HepG2 (cell line): ENCODE data around the gene SUN5. TPM values are rescaled to one million over a fixed set of nuclear protein-coding genes. Genes with fewer than 3 reads are reported as not detected.

ENCODE experiments used
- ARNTL ChIP-seq: sonication (generic); formaldehyde crosslinking; IDR thresholded peaks from 2 replicates; pipeline ENCODE4 v1.4.0; 2020; ENCODE audit warnings: mild to moderate bottlenecking, missing genetic modification reagents
- BRCA1 ChIP-seq: sonication (generic); formaldehyde crosslinking; IDR thresholded peaks from 2 replicates; pipeline ENCODE4 v1.4.0; 2020; ENCODE audit warnings: missing genetic modification reagents
- CCDC6 ChIP-seq: sonication (generic); formaldehyde crosslinking; IDR thresholded peaks from 2 replicates; pipeline ENCODE4 v1.8.1; 2022; ENCODE audit warnings: mild to moderate bottlenecking, missing genetic modification reagents, moderate library complexity
- CHD4 ChIP-seq: fragments of 200-600 bp; sonication (generic); IDR thresholded peaks from 2 replicates; pipeline ENCODE4 v1.7.0; 2017; ENCODE audit warnings: mild to moderate bottlenecking, low read length, borderline replicate concordance
- DMTF1 ChIP-seq: sonication (generic); formaldehyde crosslinking; IDR thresholded peaks from 2 replicates; pipeline ENCODE4 v1.4.0; 2020; ENCODE audit warnings: mild to moderate bottlenecking, missing genetic modification reagents
- HMG20A ChIP-seq: IDR thresholded peaks from 2 replicates; pipeline ENCODE4 v1.6.1; 2016; ENCODE audit warnings: borderline replicate concordance
- HMGA1 ChIP-seq: sonication (generic); formaldehyde crosslinking; conservative IDR thresholded peaks from 2 replicates; pipeline ENCODE4 v1.4.0; 2020; ENCODE audit warnings: missing genetic modification reagents
- IKZF5 ChIP-seq: IDR thresholded peaks from 2 replicates; pipeline ENCODE4 v1.6.1; 2018; ENCODE audit warnings: missing genetic modification reagents, mild to moderate bottlenecking, missing compliant biosample characterization
- NCOA2 ChIP-seq: sonication (generic); formaldehyde crosslinking; IDR thresholded peaks from 2 replicates; pipeline ENCODE4 v1.8.0; 2022; ENCODE audit warnings: inconsistent platforms
- TARDBP ChIP-seq: sonication (generic); formaldehyde crosslinking; IDR thresholded peaks from 2 replicates; pipeline ENCODE4 v1.8.0; 2022; ENCODE audit warnings: mild to moderate bottlenecking, missing genetic modification reagents
- ZNF12 ChIP-seq: sonication (generic); formaldehyde crosslinking; IDR thresholded peaks from 2 replicates; pipeline ENCODE4 v1.5.0; 2020; ENCODE audit warnings: missing genetic modification reagents
- ZNF121 ChIP-seq: sonication (generic); formaldehyde crosslinking; IDR thresholded peaks from 2 replicates; pipeline ENCODE4 v1.5.0; 2020; ENCODE audit warnings: mild to moderate bottlenecking, missing genetic modification reagents
- ZNF546 ChIP-seq: sonication (generic); formaldehyde crosslinking; conservative IDR thresholded peaks from 2 replicates; pipeline ENCODE4 v1.8.1; 2023; ENCODE audit warnings: mild to moderate bottlenecking, missing genetic modification reagents
- ZNF749 ChIP-seq: sonication (generic); formaldehyde crosslinking; IDR thresholded peaks from 2 replicates; pipeline ENCODE4 v1.8.0; 2022; ENCODE audit warnings: mild to moderate bottlenecking, missing genetic modification reagents, moderate library complexity, borderline replicate concordance
- ZNF780A ChIP-seq: sonication (generic); formaldehyde crosslinking; IDR thresholded peaks from 2 replicates; pipeline ENCODE4 v1.8.0; 2022; ENCODE audit warnings: mild to moderate bottlenecking, missing genetic modification reagents, moderate library complexity
- polyA plus RNA-seq, 8 experiments: library from polyadenylated mRNA; depleted of rRNA in 3 of 8; stranded (reverse) in 7 of 8; unstranded in 1 of 8; fragments of >200 nt; fragmentation: Illumina TruSeq in 4 of 8; extraction: Trizol in 4 of 8; gene quantifications; 2 replicates each; pipeline versions ENCODE4 v1.2.1 to v1.2.3, GENCODE V29; 2011 to 2016; ENCODE audit warnings: low read depth in 4 of 8, missing spikeins in 1 of 8, mixed read lengths in 1 of 8; ENCODE audit not compliant: insufficient read depth in 1 of 8
- total RNA-seq, 5 experiments: library from RNA; depleted of rRNA; stranded (reverse); fragments of >200 nt; fragmentation: Illumina TruSeq; extraction: Trizol; gene quantifications; 2 replicates each; pipeline ENCODE4 v1.2.3, GENCODE V29; 2016; ENCODE audit warnings: low read depth in 1 of 5
- TF ChIP-seq, protein P1 (sequence below): sonication (generic); formaldehyde crosslinking; IDR thresholded peaks from 2 replicates; pipeline ENCODE4 v1.5.1; 2020; ENCODE audit warnings: missing genetic modification reagents, mild to moderate bottlenecking, borderline replicate concordance
- TF ChIP-seq, protein P2 (sequence below): sonication (generic); formaldehyde crosslinking; IDR thresholded peaks from 2 replicates; pipeline ENCODE4 v1.4.0; 2020; ENCODE audit warnings: mild to moderate bottlenecking, missing genetic modification reagents, borderline replicate concordance
- TF ChIP-seq, protein P3 (sequence below): sonication (generic); formaldehyde crosslinking; IDR thresholded peaks from 2 replicates; pipeline ENCODE4 v1.5.0; 2020; ENCODE audit warnings: missing genetic modification reagents

Gene SUN5
- total and polyA plus RNA-seq, 2 of the 13 experiments (the other 11 are each of a cell fraction or from before 2014, with no cell fraction given), result not detected

DNA sequence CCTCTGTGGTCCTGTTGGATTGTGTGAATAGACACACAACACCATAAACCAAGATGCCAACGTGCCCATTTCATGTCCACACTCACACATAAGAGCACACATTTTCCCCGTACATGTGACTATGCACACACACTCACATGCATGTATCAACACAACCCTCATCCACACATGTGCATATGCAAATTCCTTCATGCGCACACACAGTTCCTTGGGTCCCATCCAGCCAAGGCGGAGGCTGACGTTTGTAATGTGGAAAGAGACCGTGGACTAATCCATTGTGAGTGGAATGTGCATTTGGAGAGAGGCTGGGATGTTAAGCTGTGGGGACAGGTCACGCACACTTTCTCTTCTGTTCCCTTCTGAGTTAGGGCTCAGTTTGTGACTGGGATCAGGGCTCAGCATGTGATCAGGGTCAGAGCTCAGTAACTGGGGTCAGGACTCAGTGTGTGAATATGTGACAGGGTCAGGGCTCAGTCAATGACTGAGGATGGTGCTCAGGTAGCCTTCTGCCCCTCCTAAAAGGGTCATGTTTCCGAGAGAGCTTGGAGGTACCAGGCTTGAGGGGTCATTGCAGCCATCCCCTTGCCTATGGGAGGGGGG, 2.6 kb upstream of the SUN5 start (continued):
- TF ChIP-seq ZNF749 (0 out of 2 replicates have a peak, but pooled peaks have one; percentile 7), CHD4 (peak; percentile 83), ZNF546 (CRISPR knock-in tag) (no peak), ZNF780A (CRISPR knock-in tag) (peak; percentile 80; the same call in 1 of the 2 replicates), ZNF121 (CRISPR knock-in tag) (no peak; the same call in 1 of the 2 replicates), HMGA1 (CRISPR knock-in tag) (no peak), BRCA1 (no peak), ZNF12 (CRISPR knock-in tag) (0 out of 2 replicates have a peak, but pooled peaks have one; percentile 6), ARNTL (peak; percentile 13), TARDBP (CRISPR knock-in tag) (no peak), HMG20A (CRISPR knock-in tag) (no peak), DMTF1 (no peak), IKZF5 (no peak), CCDC6 (no peak), NCOA2 (CRISPR knock-in tag) (no peak)
- TF ChIP-seq, protein P1, sequence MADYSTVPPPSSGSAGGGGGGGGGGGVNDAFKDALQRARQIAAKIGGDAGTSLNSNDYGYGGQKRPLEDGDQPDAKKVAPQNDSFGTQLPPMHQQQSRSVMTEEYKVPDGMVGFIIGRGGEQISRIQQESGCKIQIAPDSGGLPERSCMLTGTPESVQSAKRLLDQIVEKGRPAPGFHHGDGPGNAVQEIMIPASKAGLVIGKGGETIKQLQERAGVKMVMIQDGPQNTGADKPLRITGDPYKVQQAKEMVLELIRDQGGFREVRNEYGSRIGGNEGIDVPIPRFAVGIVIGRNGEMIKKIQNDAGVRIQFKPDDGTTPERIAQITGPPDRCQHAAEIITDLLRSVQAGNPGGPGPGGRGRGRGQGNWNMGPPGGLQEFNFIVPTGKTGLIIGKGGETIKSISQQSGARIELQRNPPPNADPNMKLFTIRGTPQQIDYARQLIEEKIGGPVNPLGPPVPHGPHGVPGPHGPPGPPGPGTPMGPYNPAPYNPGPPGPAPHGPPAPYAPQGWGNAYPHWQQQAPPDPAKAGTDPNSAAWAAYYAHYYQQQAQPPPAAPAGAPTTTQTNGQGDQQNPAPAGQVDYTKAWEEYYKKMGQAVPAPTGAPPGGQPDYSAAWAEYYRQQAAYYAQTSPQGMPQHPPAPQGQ (CRISPR knock-in tag), result 0 out of 2 replicates have a peak, but pooled peaks have one; percentile 18
- TF ChIP-seq, protein P2, sequence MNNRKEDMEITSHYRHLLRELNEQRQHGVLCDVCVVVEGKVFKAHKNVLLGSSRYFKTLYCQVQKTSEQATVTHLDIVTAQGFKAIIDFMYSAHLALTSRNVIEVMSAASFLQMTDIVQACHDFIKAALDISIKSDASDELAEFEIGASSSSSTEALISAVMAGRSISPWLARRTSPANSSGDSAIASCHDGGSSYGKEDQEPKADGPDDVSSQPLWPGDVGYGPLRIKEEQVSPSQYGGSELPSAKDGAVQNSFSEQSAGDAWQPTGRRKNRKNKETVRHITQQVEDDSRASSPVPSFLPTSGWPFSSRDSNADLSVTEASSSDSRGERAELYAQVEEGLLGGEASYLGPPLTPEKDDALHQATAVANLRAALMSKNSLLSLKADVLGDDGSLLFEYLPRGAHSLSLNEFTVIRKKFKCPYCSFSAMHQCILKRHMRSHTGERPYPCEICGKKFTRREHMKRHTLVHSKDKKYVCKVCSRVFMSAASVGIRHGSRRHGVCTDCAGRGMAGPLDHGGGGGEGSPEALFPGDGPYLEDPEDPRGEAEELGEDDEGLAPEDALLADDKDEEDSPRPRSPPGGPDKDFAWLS, result no peak; the same call in 1 of the 2 replicates
- TF ChIP-seq, protein P3, sequence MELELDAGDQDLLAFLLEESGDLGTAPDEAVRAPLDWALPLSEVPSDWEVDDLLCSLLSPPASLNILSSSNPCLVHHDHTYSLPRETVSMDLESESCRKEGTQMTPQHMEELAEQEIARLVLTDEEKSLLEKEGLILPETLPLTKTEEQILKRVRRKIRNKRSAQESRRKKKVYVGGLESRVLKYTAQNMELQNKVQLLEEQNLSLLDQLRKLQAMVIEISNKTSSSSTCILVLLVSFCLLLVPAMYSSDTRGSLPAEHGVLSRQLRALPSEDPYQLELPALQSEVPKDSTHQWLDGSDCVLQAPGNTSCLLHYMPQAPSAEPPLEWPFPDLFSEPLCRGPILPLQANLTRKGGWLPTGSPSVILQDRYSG (CRISPR knock-in tag), result no peak
